Endothelial cell of umbilical vein (primary cell): Measurements from ENCODE around the gene ARSD. TPM values are rescaled to one million over a fixed set of nuclear protein-coding genes. Genes with fewer than 3 reads are reported as not detected.

ENCODE experiments used
- BruUV-seq: library from RNA; stranded (reverse); fragments of 400-500 nt; replicated peaks from 2 replicates; lab custom pipeline; 2021; lab: Mats Ljungman, UMichigan
- CTCF ChIA-PET: fragments of 300-600, 350-600 bp; sonication (Branson Sonifier 250); formaldehyde crosslinking; loops from one replicate; lab custom pipeline; 2021; ENCODE audit warnings: antibody characterized with exemption, inconsistent platforms; lab: Charles Lee
- POLR2A ChIA-PET: fragments of 300-600, 350-600 bp; sonication (Branson Sonifier 250); formaldehyde crosslinking; loops from one replicate; lab custom pipeline; 2021; ENCODE audit warnings: antibody characterized with exemption, inconsistent platforms; lab: Charles Lee
- DNase-seq: peaks from one replicate; pipeline ENCODE4 v3.0.0-alpha.2; 2011; ENCODE audit warnings: low read depth, low spot score
- FAIRE-seq: peaks from 2 replicates; lab custom pipeline; 2011; peaks lifted over from hg19 to GRCh38; lab: Jason Lieb, UNC
- H2AFZ ChIP-seq: 2 replicates; pipeline ENCODE4 v1.6.0; 2012; ENCODE audit warnings: low read depth, low read length, control low read depth, inconsistent platforms
- H3K27ac ChIP-seq: 2 replicates; pipeline ENCODE4 v1.5.1; 2011; ENCODE audit warnings: low read depth, mild to moderate bottlenecking, control low read depth, low read length, moderate library complexity; ENCODE audit not compliant: insufficient read depth
- H3K27me3 ChIP-seq, 2 experiments: 2 replicates each; pipeline versions ENCODE4 v1.6.0 to v1.6.1; 2011; ENCODE audit warnings: low read length in 2 of 2, mixed read lengths in 1 of 2; ENCODE audit not compliant: control insufficient read depth in 2 of 2, insufficient read depth in 2 of 2
- H3K36me3 ChIP-seq, 2 experiments: 2 replicates in 1 of 2; 3 replicates in 1 of 2; pipeline ENCODE4 v1.5.1; 2011; ENCODE audit warnings: low read length in 2 of 2, mild to moderate bottlenecking in 1 of 2, moderate library complexity in 1 of 2; ENCODE audit not compliant: control insufficient read depth in 2 of 2, insufficient read depth in 2 of 2; ENCODE audit errors: extremely low read depth in 1 of 2
- H3K4me1 ChIP-seq: 3 replicates; pipeline ENCODE4 v1.5.1; 2011; ENCODE audit warnings: mild to moderate bottlenecking, low read length; ENCODE audit not compliant: control insufficient read depth, insufficient read depth; ENCODE audit errors: extremely low read depth
- H3K4me2 ChIP-seq: 2 replicates; pipeline ENCODE4 v1.6.1; 2011; ENCODE audit warnings: low read length, control low read depth, mixed read lengths; ENCODE audit not compliant: insufficient read depth
- H3K4me3 ChIP-seq, 3 experiments: fragments of 200-600 bp in 1 of 3; sonication (generic), shearing (Covaris generic) in 1 of 3; replicated peaks in 1 of 3; 2 replicates each; pipeline ENCODE4 v1.5.1; 2011 to 2016; ENCODE audit warnings: control low read depth in 3 of 3, low read length in 3 of 3, mild to moderate bottlenecking in 2 of 3, inconsistent platforms in 1 of 3, low read depth in 1 of 3, moderate library complexity in 1 of 3; ENCODE audit not compliant: insufficient read depth in 1 of 3
- H3K79me2 ChIP-seq: 2 replicates; pipeline ENCODE4 v1.6.0; 2012; ENCODE audit warnings: low read length, inconsistent platforms; ENCODE audit not compliant: control insufficient read depth, insufficient read depth
- H3K9ac ChIP-seq: replicated peaks from 2 replicates; pipeline ENCODE3; 2011; ENCODE audit warnings: low read length, control low read depth; ENCODE audit not compliant: insufficient read depth; ENCODE audit errors: extremely low read depth
- H3K9me1 ChIP-seq: replicated peaks from 3 replicates; pipeline ENCODE4 v1.6.0; 2011; ENCODE audit warnings: mild to moderate bottlenecking, low read length; ENCODE audit not compliant: control insufficient read depth, insufficient read depth; ENCODE audit errors: extremely low read depth
- H3K9me3 ChIP-seq: replicated peaks from 2 replicates; pipeline ENCODE4 v1.5.1; 2012; ENCODE audit warnings: low read length, inconsistent platforms; ENCODE audit not compliant: control insufficient read depth, insufficient read depth
- H4K20me1 ChIP-seq: replicated peaks from 2 replicates; pipeline ENCODE3; 2011; ENCODE audit warnings: mild to moderate bottlenecking, low read length; ENCODE audit not compliant: control insufficient read depth, insufficient read depth; ENCODE audit errors: extremely low read depth
- CTCF ChIP-seq, 2 donors: IDR thresholded peaks; 1 replicate in 1 of 2; 2 replicates in 1 of 2; pipeline ENCODE4 v1.5.1; 2011; ENCODE audit warnings: low read length in 2 of 2, mild to moderate bottlenecking in 2 of 2, moderate library complexity in 2 of 2, control low read depth in 1 of 2, inconsistent platforms in 1 of 2, low read depth in 1 of 2; ENCODE audit not compliant: insufficient read depth in 1 of 2; ENCODE audit errors: extremely low read depth in 1 of 2
- EZH2 ChIP-seq: IDR thresholded peaks from 2 replicates; pipeline ENCODE4 v1.6.1; 2012; ENCODE audit warnings: borderline replicate concordance, low read depth, mild to moderate bottlenecking, moderate library complexity, low read length, inconsistent platforms; ENCODE audit not compliant: severe bottlenecking
- FOS ChIP-seq: IDR thresholded peaks from 2 replicates; pipeline ENCODE4 v1.6.1; 2011; ENCODE audit warnings: mild to moderate bottlenecking, low read length, moderate library complexity, borderline replicate concordance; ENCODE audit not compliant: insufficient read depth
- GATA2 ChIP-seq: IDR thresholded peaks from 2 replicates; pipeline ENCODE4 v1.7.0; 2011; ENCODE audit warnings: low read depth, mild to moderate bottlenecking, moderate library complexity, mixed read lengths, low read length; ENCODE audit not compliant: insufficient read length, insufficient read depth
- JUN ChIP-seq: IDR thresholded peaks from 2 replicates; pipeline ENCODE4 v1.6.1; 2011; ENCODE audit warnings: borderline replicate concordance, low read depth; ENCODE audit not compliant: insufficient read length, insufficient read depth
- MYC ChIP-seq: IDR thresholded peaks from one replicate; pipeline ENCODE4 v1.6.1; 2011; ENCODE audit warnings: mild to moderate bottlenecking, low read depth, low read length
- POLR2A ChIP-seq: IDR thresholded peaks from 2 replicates; pipeline ENCODE4 v1.6.1; 2012; ENCODE audit warnings: low read depth, mild to moderate bottlenecking, control low read depth, low read length
- POLR2AphosphoS5 ChIP-seq: IDR thresholded peaks from 2 replicates; pipeline ENCODE4 v1.6.1; 2012; ENCODE audit warnings: low read depth, mild to moderate bottlenecking, control low read depth, low read length, moderate library complexity; ENCODE audit not compliant: insufficient read depth
- dilution Hi-C: fragments of 300-500 bp; cut with MboI; formaldehyde crosslinking; loops from one replicate; pipeline ENCODE4 v1.15.0; 2019; ENCODE audit warnings: low sequenced_read_pairs; ENCODE audit not compliant: extremely low pct_ligation_motif_present
- intact Hi-C: fragments of 100-400 bp; cut with micrococcal nuclease; formaldehyde crosslinking; loops from one replicate; pipeline ENCODE4 v1.10.0; 2022
- polyA plus RNA-seq, 4 experiments: library from polyadenylated mRNA; depleted of rRNA in 3 of 4; stranded (reverse) in 3 of 4; unstranded in 1 of 4; fragments of >200 nt; gene quantifications; 2 replicates each; pipeline versions ENCODE4 v1.2.1 to v1.2.3, GENCODE V29; 2011 to 2012; ENCODE audit warnings: missing spikeins in 1 of 4
- total RNA-seq: library from RNA; stranded (reverse); gene quantifications from 2 replicates; pipeline ENCODE4 v1.2.3, GENCODE V29; 2021
- TF ChIP-seq, protein P1 (sequence below): IDR thresholded peaks from 2 replicates; pipeline ENCODE4 v1.6.1; 2011; ENCODE audit not compliant: insufficient read depth, insufficient read length

The ARSD gene
- total and polyA plus RNA-seq, 2 donors (not counting 3 experiments of a cell fraction or from before 2014, with no cell fraction given): 15.5 to 18.6 TPM

DNA sequence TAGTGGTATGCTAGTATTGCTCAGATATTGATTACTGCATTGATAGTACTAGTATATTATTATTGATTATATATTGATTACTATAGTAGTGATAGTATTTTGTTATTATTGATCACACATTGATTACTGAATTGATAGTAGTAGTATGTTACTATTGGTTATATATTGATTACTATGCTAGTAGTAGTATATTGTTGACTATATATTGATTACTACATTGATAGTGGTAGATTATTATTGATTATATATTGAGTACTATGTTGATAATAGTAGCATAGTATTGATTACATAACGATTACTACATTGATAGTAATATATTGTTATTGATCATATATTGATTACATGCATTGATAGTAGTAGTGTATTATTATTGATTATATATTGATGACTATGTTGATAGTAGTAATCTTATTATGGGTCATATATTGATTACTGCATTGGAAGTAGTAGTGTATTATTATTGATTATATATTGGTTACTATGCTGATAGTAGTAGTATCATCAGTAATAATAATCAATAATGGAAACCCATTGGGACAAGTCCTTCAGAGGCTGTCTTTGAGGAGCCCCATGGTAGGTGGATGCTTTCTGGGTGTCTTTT lies 69.8 kb downstream of the ARSD start:
- TF ChIP-seq POLR2A: no peak
- TF ChIP-seq CTCF (IDR thresholded peaks at IDR 0.05; ENCODE audit: extremely low read depth in 1 of 2, insufficient read depth in 1 of 2, low read depth in 1 of 2, low read length in 2 of 2): no peak
- TF ChIP-seq POLR2AphosphoS5: no peak
- TF ChIP-seq JUN: no peak
- TF ChIP-seq FOS: no peak
- TF ChIP-seq MYC: no peak
- TF ChIP-seq, protein P1, sequence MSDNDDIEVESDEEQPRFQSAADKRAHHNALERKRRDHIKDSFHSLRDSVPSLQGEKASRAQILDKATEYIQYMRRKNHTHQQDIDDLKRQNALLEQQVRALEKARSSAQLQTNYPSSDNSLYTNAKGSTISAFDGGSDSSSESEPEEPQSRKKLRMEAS: no peak
- TF ChIP-seq EZH2: no peak
- no peak for TF ChIP-seq GATA2
- no TSS peak for BruUV-seq
- Histone ChIP-seq H3K4me3 (no peak overlapping the region), H3K79me2 (no peaks in the 10 kb centered on the region), H3K4me2 (no peak overlapping the region), H4K20me1 (no peaks in the 10 kb centered on the region), H3K36me3 (no peaks in the 10 kb centered on the region), H3K9me1 (no peaks in the 10 kb centered on the region), H3K4me1 (no peaks in the 10 kb centered on the region), H3K27me3 (no peaks in the 10 kb centered on the region), H3K9ac (no peak overlapping the region), H3K27ac (no peak overlapping the region), H3K9me3 (no peaks in the 10 kb centered on the region), H2AFZ (no peak overlapping the region)
- ChIA-PET CTCF (no interaction called here), POLR2A (no interaction called here)
- intact Hi-C loops: no loop called here
- FAIRE-seq (no peak), DNase-seq (no peak)
- dilution Hi-C loops: no loop called here
